Measurements from ENCODE around the gene EPHA1. TPM values are rescaled to one million over a fixed set of nuclear protein-coding genes. Genes with fewer than 3 reads are reported as not detected.

The EPHA1 gene
- polyA plus RNA-seq, 1 of the 3 experiments (the other 2 are of a cell fraction), result 0.49 TPM

DNA sequence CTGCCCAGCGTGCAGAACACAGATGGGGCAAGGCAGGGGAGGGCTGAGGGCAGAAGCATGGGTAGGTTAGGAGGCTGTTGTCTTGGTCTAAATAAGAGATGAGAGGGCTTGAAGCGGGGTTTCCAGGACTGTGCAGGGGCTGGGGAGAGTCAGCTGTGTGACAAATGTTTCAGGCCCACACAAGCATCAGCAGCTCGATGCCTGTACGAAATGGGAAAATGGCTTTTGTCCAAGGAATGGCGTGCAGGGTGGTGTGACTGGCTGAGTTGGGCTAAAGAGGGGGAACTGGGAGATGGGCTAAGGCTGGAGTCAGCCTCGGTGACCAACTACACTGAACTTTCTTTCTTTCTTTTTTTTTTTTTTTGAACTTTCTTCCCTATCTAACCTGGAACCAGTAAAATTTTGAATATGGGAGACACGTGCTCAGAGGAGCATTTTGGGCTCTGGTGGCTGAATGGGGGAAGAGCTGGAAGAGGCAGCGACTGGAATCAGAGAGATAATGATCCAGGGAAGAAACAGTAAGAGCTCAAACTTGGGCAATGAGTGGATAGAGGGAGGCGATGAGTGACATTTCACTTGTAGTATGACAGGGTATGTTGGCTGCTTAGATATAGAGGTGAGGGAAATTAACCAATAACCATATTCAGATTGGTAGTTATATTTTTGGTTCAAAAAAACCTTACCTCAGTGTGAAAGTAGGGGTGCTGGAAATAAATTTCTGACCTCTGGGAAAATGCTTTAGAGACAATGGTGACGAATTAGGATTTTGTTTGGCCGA is 10.2 kb upstream of the EPHA1 start:
- ChIA-PET POLR2A (no interaction called here), CTCF (interaction anchor here (0.6 to 5.8 kb wide), 5 partner anchors 39 to 204 kb away, joined by 3 to 125 read pairs (median 4); partner anchors contain the start of gene ZYX)
- Histone ChIP-seq H3K9me2 (no peaks in the 10 kb centered on the region), H2AFZ (ENCODE audit: low read depth) (no peak overlapping the region; the same call in 1 of the 2 replicates), H3K4me2 (no peak overlapping the region), H3K27me3 (ENCODE audit: insufficient read depth) (no peaks in the 10 kb centered on the region), H3K4me1 (ENCODE audit: control insufficient read depth in 1 of 2, insufficient read depth in 2 of 2, low read depth in 1 of 2, low read length in 1 of 2) (peaks cover 0 to 12% of the 10 kb centered on the region in 2 experiments; a peak in 2 of 4 replicates), H3K9ac (no peak overlapping the region), H3K36me3 (replicated peaks in 1 of 2; ENCODE audit: control insufficient read depth in 1 of 2, insufficient read depth in 2 of 2, low read length in 1 of 2) (no peaks in the 10 kb centered on the region), H3K4me3 (ENCODE audit: low read depth in 2 of 2, low read length in 1 of 2) (no peak overlapping the region), H3K9me3 (no peaks in the 10 kb centered on the region), H3F3A (replicated peaks; ENCODE audit: insufficient read depth) (peaks cover 9% of the 10 kb centered on the region), H4K20me1 (ENCODE audit: insufficient read depth) (no peaks in the 10 kb centered on the region), H3K79me2 (ENCODE audit: insufficient read depth) (no peaks in the 10 kb centered on the region), H3K27ac (ENCODE audit: low read depth in 2 of 2, low read length in 1 of 2) (no peak overlapping the region)
- no peak for TF ChIP-seq NFIC (IDR thresholded peaks at IDR 0.05; ENCODE audit: borderline replicate concordance)
- TF ChIP-seq MAX (IDR thresholded peaks at IDR 0.05; ENCODE audit: low read depth), result 0 out of 2 replicates have a peak, but pooled peaks have one; percentile 21
- WGBS (ENCODE audit: low lambda C conversion rate), result 66% methylated on average over 11 of the region's 11 CpGs
- no peak for DNase-seq

GRCh38 chr7:143417734-143418383 is 9.2 kb upstream of the EPHA1 start:
- H3K4me3 ChIP-seq (ENCODE audit: low read depth in 2 of 2, low read length in 1 of 2), result no peak overlapping the region
- no peaks in the 10 kb centered on the region for H4K20me1 ChIP-seq (ENCODE audit: insufficient read depth)
- no peak overlapping the region for H2AFZ ChIP-seq (ENCODE audit: low read depth)
- DNase-seq, result no peak
- 48% methylated on average over 1 of the region's 1 CpG for WGBS (ENCODE audit: low lambda C conversion rate)
- H3K27me3 ChIP-seq (ENCODE audit: insufficient read depth), result no peaks in the 10 kb centered on the region
- CTCF ChIA-PET, result interaction anchor here (0.9 to 5.8 kb wide), 12 partner anchors 11 to 508 kb away, joined by 3 to 125 read pairs (median 12); partner anchors contain the start of genes GSTK1 and ZYX
- no peak overlapping the region for H3K4me2 ChIP-seq
- H3K4me1 ChIP-seq (ENCODE audit: control insufficient read depth in 1 of 2, insufficient read depth in 2 of 2, low read depth in 1 of 2, low read length in 1 of 2), result peaks cover 0 to 12% of the 10 kb centered on the region in 2 experiments; a peak in 2 of 4 replicates
- TF ChIP-seq NFIC (IDR thresholded peaks at IDR 0.05; ENCODE audit: borderline replicate concordance), result no peak
- TF ChIP-seq MXI1 (IDR thresholded peaks at IDR 0.05; ENCODE audit: low read depth, low read length), result no peak
- TF ChIP-seq ELF1 (IDR thresholded peaks at IDR 0.05), result no peak
- TF ChIP-seq CHD2 (IDR thresholded peaks at IDR 0.05; ENCODE audit: low read length, partially characterized antibody), result no peak
- no peak for TF ChIP-seq MEF2A (IDR thresholded peaks at IDR 0.05; ENCODE audit: borderline replicate concordance, low read depth)
- TF ChIP-seq RXRA (IDR thresholded peaks at IDR 0.05; ENCODE audit: borderline replicate concordance, low read depth), result no peak
- no peaks in the 10 kb centered on the region for H3K79me2 ChIP-seq (ENCODE audit: insufficient read depth)
- no peak overlapping the region for H3K9ac ChIP-seq
- H3K36me3 ChIP-seq (replicated peaks in 1 of 2; ENCODE audit: control insufficient read depth in 1 of 2, insufficient read depth in 2 of 2, low read length in 1 of 2), result no peaks in the 10 kb centered on the region
- POLR2A ChIA-PET, result no interaction called here
- H3K27ac ChIP-seq (ENCODE audit: low read depth in 2 of 2, low read length in 1 of 2), result no peak overlapping the region
- no peaks in the 10 kb centered on the region for H3K9me3 ChIP-seq
- peaks cover 9% of the 10 kb centered on the region for H3F3A ChIP-seq (replicated peaks; ENCODE audit: insufficient read depth)
- H3K9me2 ChIP-seq, result no peaks in the 10 kb centered on the region

- no peak overlapping the region for H3K4me3 ChIP-seq (ENCODE audit: low read depth in 2 of 2, low read length in 1 of 2)
- ChIA-PET POLR2A (no interaction called here), CTCF (interaction anchor here (0.7 to 5.8 kb wide), 38 partner anchors 8 to 509 kb away, joined by 3 to 125 read pairs (median 4); partner anchors contain the start of genes GSTK1 and ZYX)
- no peak overlapping the region; the same call in 1 of the 2 replicates for H2AFZ ChIP-seq (ENCODE audit: low read depth)
- no peaks in the 10 kb centered on the region for H3K9me3 ChIP-seq
- H3K36me3 ChIP-seq (replicated peaks in 1 of 2; ENCODE audit: control insufficient read depth in 1 of 2, insufficient read depth in 2 of 2, low read length in 1 of 2), result no peaks in the 10 kb centered on the region
- DNase-seq, result peak; percentile 82
- peak overlapping the region; percentile 32; the same call in 1 of the 2 replicates for H3K4me2 ChIP-seq
- no peaks in the 10 kb centered on the region for H3K9me2 ChIP-seq
- H3K27me3 ChIP-seq (ENCODE audit: insufficient read depth), result no peaks in the 10 kb centered on the region
- WGBS (ENCODE audit: low lambda C conversion rate), result 1% methylated on average over 3 of the region's 3 CpGs
- H3F3A ChIP-seq (replicated peaks; ENCODE audit: insufficient read depth), result peaks cover 9% of the 10 kb centered on the region
- H3K27ac ChIP-seq (ENCODE audit: low read depth in 2 of 2, low read length in 1 of 2), result peak overlapping the region in 1 of 2 experiments; percentile 76; a peak in 2 of 4 replicates
- TF ChIP-seq CTCF (IDR thresholded peaks at IDR 0.05) (peak; percentile 98), CHD2 (IDR thresholded peaks at IDR 0.05; ENCODE audit: low read length, partially characterized antibody) (no peak), RAD21 (IDR thresholded peaks at IDR 0.05; ENCODE audit: low read length) (peak; percentile 90), TEAD4 (IDR thresholded peaks at IDR 0.05; ENCODE audit: borderline replicate concordance, insufficient read depth) (no peak), SMC3 (IDR thresholded peaks at IDR 0.05; ENCODE audit: low read depth, low read length) (peak; percentile 79), RCOR1 (IDR thresholded peaks at IDR 0.05; ENCODE audit: low read length) (0 out of 2 replicates have a peak, but pooled peaks have one; percentile 21)
- no peak overlapping the region for H3K9ac ChIP-seq
- no peaks in the 10 kb centered on the region for H3K79me2 ChIP-seq (ENCODE audit: insufficient read depth)
- H4K20me1 ChIP-seq (ENCODE audit: insufficient read depth), result no peaks in the 10 kb centered on the region
- H3K4me1 ChIP-seq (ENCODE audit: control insufficient read depth in 1 of 2, insufficient read depth in 2 of 2, low read depth in 1 of 2, low read length in 1 of 2), result peaks cover 0 to 12% of the 10 kb centered on the region in 2 experiments; a peak in 2 of 4 replicates
Measured at GRCh38 chr7:143416565-143417149, 8.0 kb upstream of the EPHA1 start.
